ENCODE results near the gene PEA15. TPM values are rescaled to one million over a fixed set of nuclear protein-coding genes. Genes with fewer than 3 reads are reported as not detected.

The PEA15 gene
- total and polyA plus RNA-seq, 10 of the 15 experiments (the other 5 are each of a cell fraction or from before 2014, with no cell fraction given), result 15.1 to 269 (median 65.6) TPM

GRCh38 chr1:160261893-160262794, 57.0 kb downstream of the PEA15 start, which contains the start of gene DCAF8 (continued):
- no peak for TF ChIP-seq TBL1XR1 (IDR thresholded peaks at IDR 0.05; ENCODE audit: low read depth, low read length)
- TF ChIP-seq KAT2A (conservative IDR thresholded peaks at IDR 0.05; ENCODE audit: control insufficient read depth, low read depth, low read length), result no peak
- no peak for TF ChIP-seq E2F8 (IDR thresholded peaks at IDR 0.05; ENCODE audit: low read depth, partially characterized antibody)
- no peak for TF ChIP-seq ZNF24 (IDR thresholded peaks at IDR 0.05)
- TF ChIP-seq JUND (IDR thresholded peaks at IDR 0.05; ENCODE audit: low read depth, low read length), result 0 out of 2 replicates have a peak, but pooled peaks have one; percentile 45
- no peak for TF ChIP-seq E2F4 (IDR thresholded peaks at IDR 0.05; ENCODE audit: low read depth, low read length)
- TF ChIP-seq REST (IDR thresholded peaks at IDR 0.05; ENCODE audit: low read depth, low read length), result 0 out of 2 replicates have a peak, but pooled peaks have one; percentile 5
- peak; percentile 92 for TF ChIP-seq CHD1 (IDR thresholded peaks at IDR 0.05; ENCODE audit: low read depth, low read length)
- peak; percentile 34; the same call in 1 of the 2 replicates for TF ChIP-seq RUNX3 (IDR thresholded peaks at IDR 0.05; ENCODE audit: low read length)
- no peak for TF ChIP-seq ZNF274 (IDR thresholded peaks at IDR 0.05; ENCODE audit: insufficient read depth, insufficient read length)
- TF ChIP-seq NFXL1 (IDR thresholded peaks at IDR 0.05; ENCODE audit: borderline replicate concordance), result no peak
- TF ChIP-seq ZNF217 (IDR thresholded peaks at IDR 0.05), result no peak
- no peak for TF ChIP-seq STAT3 (IDR thresholded peaks at IDR 0.05; ENCODE audit: low read depth, low read length)
- no peak for TF ChIP-seq IRF5 (IDR thresholded peaks at IDR 0.05; ENCODE audit: borderline replicate concordance)
- TF ChIP-seq ZZZ3 (IDR thresholded peaks at IDR 0.05; ENCODE audit: control insufficient read depth, insufficient read length, low read depth), result no peak
- TF ChIP-seq IRF3 (IDR thresholded peaks at IDR 0.05), result no peak
- TF ChIP-seq POLR2AphosphoS5 (IDR thresholded peaks at IDR 0.05; ENCODE audit: low read length), result peak; percentile 96
- TF ChIP-seq TAF1 (IDR thresholded peaks at IDR 0.05; ENCODE audit: borderline replicate concordance, low read depth, low read length), result peak; percentile 97
- no peak for TF ChIP-seq RAD51 (IDR thresholded peaks at IDR 0.05)
- no peak for TF ChIP-seq RBBP5 (conservative IDR thresholded peaks at IDR 0.05)
- TF ChIP-seq ATF7 (IDR thresholded peaks at IDR 0.05; ENCODE audit: low read depth), result no peak

All from GM12878 (cell line).